OCI-M1 (cell line): ENCODE measurements around the gene EIF6.

Experiments used
- DNase-seq: peaks from one replicate; lab custom pipeline; 2025; lab: John Stamatoyannopoulos, UW

The EIF6 gene

GRCh38 chr20:35312318-35312717 lies 27.7 kb upstream of the EIF6 start:
- no peak for DNase-seq

GRCh38 chr20:35311822-35312221 lies 27.2 kb upstream of the EIF6 start:
- no peak for DNase-seq

GRCh38 chr20:35311409-35311808 lies 26.8 kb upstream of the EIF6 start:
- no peak for DNase-seq

GRCh38 chr20:35307666-35308653 lies 23.4 kb upstream of the EIF6 start:
- DNase-seq, result no peak

- DNase-seq, result peak; percentile 54
Measured at GRCh38 chr20:35306931-35307517, 22.5 kb upstream of the EIF6 start.

- peak; percentile 49 for DNase-seq
Measured at GRCh38 chr20:35305682-35306556, 21.3 kb upstream of the EIF6 start.

- DNase-seq, result no peak
Measured at GRCh38 chr20:35304956-35305355, 20.4 kb upstream of the EIF6 start.

GRCh38 chr20:35303735-35304491 lies 19.3 kb upstream of the EIF6 start:
- peak; percentile 91 for DNase-seq

- DNase-seq, result no peak
Measured at GRCh38 chr20:35303382-35303734, 18.8 kb upstream of the EIF6 start.

- DNase-seq, result no peak
Measured at GRCh38 chr20:35302421-35303335, 18.1 kb upstream of the EIF6 start.

GRCh38 chr20:35301426-35301825 lies 16.9 kb upstream of the EIF6 start:
- DNase-seq, result no peak

- DNase-seq, result no peak
Measured at GRCh38 chr20:35300469-35301262, 16.1 kb upstream of the EIF6 start.

- DNase-seq, result no peak
Measured at GRCh38 chr20:35299780-35300179, 15.2 kb upstream of the EIF6 start.

GRCh38 chr20:35298264-35298663 lies 13.7 kb upstream of the EIF6 start:
- no peak for DNase-seq

- DNase-seq, result no peak
Measured at GRCh38 chr20:35297740-35298139, 13.2 kb upstream of the EIF6 start.

- DNase-seq, result peak; percentile 47
Measured at GRCh38 chr20:35297155-35297554, 12.6 kb upstream of the EIF6 start.

- no peak for DNase-seq
Measured at GRCh38 chr20:35296101-35296554, 11.6 kb upstream of the EIF6 start.

- DNase-seq, result no peak
Measured at GRCh38 chr20:35295674-35296073, 11.1 kb upstream of the EIF6 start.

GRCh38 chr20:35295058-35295457 lies 10.5 kb upstream of the EIF6 start:
- DNase-seq, result no peak

- no peak for DNase-seq
Measured at GRCh38 chr20:35294293-35294685, 9.7 kb upstream of the EIF6 start.
